NB4 (cell line): ENCODE measurements around the gene CST9.

Experiments used
- POLR2A ChIP-seq: IDR thresholded peaks from 2 replicates; pipeline ENCODE4 v1.6.1; 2011; ENCODE audit warnings: mild to moderate bottlenecking; ENCODE audit not compliant: insufficient read length; ENCODE audit errors: extremely low read depth
- TF ChIP-seq, protein P1 (sequence below): IDR thresholded peaks from one replicate; pipeline ENCODE4 v1.5.1; 2012; ENCODE audit warnings: low read depth, low read length
- TF ChIP-seq, protein P2 (sequence below): IDR thresholded peaks from 2 replicates; pipeline ENCODE4 v1.6.1; 2011; ENCODE audit warnings: low read depth, low read length

DNA sequence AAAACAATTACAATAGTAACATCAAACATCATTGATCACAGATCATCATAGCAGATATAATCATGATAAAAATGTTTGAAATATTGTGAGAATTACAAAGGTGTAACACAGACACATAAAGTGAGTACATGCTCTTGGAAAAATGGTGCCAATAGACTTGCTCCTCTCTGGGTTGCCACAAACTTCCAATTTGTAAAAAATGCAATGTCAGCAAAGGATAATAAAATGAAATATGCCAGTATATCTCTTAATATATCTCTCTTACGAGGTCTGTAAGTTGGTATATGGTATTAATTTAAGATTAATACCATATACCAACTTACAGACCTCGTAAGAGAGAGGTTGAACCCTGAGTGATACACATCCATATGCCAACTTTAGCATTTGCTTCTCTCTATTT lies 45.4 kb upstream of the CST9 start:
- no peak for TF ChIP-seq POLR2A
- TF ChIP-seq, protein P1, sequence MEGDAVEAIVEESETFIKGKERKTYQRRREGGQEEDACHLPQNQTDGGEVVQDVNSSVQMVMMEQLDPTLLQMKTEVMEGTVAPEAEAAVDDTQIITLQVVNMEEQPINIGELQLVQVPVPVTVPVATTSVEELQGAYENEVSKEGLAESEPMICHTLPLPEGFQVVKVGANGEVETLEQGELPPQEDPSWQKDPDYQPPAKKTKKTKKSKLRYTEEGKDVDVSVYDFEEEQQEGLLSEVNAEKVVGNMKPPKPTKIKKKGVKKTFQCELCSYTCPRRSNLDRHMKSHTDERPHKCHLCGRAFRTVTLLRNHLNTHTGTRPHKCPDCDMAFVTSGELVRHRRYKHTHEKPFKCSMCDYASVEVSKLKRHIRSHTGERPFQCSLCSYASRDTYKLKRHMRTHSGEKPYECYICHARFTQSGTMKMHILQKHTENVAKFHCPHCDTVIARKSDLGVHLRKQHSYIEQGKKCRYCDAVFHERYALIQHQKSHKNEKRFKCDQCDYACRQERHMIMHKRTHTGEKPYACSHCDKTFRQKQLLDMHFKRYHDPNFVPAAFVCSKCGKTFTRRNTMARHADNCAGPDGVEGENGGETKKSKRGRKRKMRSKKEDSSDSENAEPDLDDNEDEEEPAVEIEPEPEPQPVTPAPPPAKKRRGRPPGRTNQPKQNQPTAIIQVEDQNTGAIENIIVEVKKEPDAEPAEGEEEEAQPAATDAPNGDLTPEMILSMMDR = no peak
- TF ChIP-seq, protein P2, sequence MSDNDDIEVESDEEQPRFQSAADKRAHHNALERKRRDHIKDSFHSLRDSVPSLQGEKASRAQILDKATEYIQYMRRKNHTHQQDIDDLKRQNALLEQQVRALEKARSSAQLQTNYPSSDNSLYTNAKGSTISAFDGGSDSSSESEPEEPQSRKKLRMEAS = no peak
